ENCODE measurements around the gene ERC1.

GRCh38 chr12:1328391-1328790, 337.4 kb downstream of the ERC1 start:
- TF ChIP-seq, protein P1, sequence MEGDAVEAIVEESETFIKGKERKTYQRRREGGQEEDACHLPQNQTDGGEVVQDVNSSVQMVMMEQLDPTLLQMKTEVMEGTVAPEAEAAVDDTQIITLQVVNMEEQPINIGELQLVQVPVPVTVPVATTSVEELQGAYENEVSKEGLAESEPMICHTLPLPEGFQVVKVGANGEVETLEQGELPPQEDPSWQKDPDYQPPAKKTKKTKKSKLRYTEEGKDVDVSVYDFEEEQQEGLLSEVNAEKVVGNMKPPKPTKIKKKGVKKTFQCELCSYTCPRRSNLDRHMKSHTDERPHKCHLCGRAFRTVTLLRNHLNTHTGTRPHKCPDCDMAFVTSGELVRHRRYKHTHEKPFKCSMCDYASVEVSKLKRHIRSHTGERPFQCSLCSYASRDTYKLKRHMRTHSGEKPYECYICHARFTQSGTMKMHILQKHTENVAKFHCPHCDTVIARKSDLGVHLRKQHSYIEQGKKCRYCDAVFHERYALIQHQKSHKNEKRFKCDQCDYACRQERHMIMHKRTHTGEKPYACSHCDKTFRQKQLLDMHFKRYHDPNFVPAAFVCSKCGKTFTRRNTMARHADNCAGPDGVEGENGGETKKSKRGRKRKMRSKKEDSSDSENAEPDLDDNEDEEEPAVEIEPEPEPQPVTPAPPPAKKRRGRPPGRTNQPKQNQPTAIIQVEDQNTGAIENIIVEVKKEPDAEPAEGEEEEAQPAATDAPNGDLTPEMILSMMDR (IDR thresholded peaks at IDR 0.05), result no peak
- TF ChIP-seq POLR2A (IDR thresholded peaks at IDR 0.05), result no peak

All from tibial nerve (tissue), 3 donors.